Fibroblast of peridontal ligament (primary cell): Measurements from ENCODE around the gene AMER3.

Experiments used
- DNase-seq: peaks from one replicate; pipeline ENCODE4 v3.0.0-alpha.2; 2010; ENCODE audit errors: extremely low read depth

Gene AMER3

DNA sequence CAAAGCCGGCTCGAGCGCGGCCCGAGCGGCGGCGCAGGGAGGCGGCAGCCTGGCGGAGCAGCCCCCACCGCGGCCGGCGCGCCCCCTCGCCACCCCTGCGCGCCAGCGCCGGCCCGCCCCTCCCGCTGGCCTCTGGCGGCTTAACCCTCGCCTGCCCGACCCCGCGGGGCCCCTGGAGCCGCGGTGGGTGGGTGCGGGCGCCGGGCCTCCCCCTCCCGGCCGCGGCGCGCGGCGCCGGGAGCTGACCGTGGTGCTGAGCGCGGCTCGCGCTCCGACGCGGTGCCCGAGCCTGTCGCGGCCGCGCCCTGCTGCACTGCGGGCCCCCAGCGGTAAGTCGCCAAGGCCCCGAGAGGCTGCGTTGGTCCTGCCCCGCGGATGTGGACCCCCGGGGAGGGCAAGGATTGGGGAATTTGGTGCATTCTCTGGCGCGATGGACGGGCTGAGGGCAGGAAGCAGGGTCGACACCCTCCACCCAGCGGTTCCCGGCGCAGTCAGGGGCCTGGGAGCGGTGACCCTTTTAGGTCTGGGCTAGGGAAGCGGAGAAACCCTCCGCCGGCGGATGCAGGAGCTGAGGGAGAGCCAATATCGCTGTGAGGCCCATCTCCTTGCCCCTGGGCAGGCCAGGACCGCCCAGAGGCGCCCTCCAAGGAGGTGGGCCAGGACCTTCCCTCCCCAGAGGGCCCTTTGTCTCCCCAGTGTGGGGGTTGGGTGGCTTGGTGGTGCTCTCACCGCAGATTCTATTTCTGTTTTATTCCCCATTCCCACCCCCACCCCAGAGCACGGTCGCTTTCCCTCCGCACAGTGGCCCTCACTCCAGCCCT, 923 bp downstream of the AMER3 start:
- no peak for DNase-seq

- DNase-seq: no peak
Observed at GRCh38 chr2:130756874-130757668, 1.7 kb downstream of the AMER3 start.

DNA sequence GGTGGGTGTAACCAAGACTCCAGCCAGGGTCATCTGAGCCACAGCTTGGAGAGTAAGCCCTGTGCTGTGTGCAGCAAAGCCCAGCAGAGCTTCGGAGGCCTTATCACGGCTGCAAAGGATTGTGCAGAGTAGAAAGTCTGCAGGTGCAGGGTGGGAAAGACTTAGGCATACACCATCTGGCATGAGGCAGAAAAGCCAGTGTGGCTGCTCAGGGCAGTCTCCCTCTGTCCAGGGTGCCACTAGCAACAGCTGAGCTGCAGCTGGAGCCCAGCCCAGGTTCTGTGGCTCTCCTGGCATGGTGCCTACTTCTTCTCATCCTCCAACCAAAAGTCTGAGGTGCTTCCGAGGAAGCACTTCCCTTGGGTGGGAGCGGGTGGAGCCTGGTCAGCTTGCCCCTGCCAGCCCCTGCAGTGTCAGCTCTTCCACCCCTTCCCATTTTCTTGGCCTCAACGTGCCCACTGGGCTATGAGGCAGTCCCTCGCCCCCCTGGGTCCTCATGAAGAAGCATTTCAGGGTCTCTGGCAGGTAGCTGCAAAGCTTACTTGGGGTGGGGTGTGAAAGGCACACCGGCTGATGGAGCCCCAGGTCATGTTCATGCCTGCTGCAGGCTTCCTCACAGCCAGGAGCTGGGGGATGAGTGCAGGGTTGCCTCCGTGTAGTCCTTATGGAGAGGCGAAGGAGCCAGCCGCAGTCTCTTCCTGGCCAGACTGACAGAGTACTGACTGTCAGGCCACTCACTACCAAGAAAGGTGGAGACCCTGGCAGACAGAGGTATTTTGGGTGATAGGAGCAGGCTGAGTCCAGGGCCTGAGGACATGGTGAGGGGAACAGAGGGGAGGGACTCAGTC, 4.8 kb downstream of the AMER3 start:
- no peak for DNase-seq

DNA sequence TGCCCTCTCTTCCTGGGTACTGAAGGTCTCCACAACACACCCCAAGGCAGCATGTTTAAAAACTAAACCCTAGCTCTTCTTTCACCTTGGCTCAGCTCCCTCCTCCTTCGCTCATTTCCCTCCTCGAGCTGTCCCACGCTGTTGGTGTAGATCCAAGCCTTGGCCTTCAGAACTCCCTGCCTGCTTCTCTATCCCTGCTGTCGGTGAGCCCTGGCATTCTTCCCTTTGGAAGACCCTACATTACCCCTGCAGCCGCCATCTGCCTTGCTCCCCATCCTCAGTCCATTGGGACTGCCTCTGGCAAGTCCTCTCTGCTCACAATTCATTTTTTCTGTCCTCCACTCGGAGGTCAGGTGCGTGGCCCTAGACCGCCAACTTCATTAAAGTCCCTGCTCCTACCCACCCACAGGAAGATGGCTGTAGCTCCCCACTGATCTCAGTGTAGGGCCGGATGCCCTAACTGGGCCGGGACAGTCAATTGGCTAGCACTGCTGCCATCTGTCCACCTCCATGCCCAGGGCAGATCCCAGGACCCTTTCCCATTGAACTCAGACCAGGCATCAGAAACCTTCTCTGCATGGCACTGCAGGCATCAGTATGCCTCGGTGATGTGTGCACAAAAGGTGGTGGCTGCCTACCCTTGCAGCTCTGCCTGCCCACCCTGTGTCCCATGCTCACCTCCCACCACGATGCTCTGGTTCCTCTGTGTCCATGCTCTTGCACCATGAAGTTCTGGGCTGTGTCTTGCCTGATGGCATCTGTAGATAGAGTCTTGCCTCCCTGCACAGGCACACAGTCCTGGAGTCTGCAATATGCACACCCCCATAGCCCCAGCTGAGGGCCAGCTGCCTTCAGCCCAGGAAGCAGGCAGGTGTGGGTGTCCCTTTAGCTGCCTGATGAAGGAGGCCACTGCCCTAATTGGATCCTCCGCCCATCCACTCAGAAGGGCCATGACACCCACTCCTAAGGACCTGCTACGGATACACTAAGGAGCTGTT, 5.7 kb downstream of the AMER3 start:
- DNase-seq: no peak

DNA sequence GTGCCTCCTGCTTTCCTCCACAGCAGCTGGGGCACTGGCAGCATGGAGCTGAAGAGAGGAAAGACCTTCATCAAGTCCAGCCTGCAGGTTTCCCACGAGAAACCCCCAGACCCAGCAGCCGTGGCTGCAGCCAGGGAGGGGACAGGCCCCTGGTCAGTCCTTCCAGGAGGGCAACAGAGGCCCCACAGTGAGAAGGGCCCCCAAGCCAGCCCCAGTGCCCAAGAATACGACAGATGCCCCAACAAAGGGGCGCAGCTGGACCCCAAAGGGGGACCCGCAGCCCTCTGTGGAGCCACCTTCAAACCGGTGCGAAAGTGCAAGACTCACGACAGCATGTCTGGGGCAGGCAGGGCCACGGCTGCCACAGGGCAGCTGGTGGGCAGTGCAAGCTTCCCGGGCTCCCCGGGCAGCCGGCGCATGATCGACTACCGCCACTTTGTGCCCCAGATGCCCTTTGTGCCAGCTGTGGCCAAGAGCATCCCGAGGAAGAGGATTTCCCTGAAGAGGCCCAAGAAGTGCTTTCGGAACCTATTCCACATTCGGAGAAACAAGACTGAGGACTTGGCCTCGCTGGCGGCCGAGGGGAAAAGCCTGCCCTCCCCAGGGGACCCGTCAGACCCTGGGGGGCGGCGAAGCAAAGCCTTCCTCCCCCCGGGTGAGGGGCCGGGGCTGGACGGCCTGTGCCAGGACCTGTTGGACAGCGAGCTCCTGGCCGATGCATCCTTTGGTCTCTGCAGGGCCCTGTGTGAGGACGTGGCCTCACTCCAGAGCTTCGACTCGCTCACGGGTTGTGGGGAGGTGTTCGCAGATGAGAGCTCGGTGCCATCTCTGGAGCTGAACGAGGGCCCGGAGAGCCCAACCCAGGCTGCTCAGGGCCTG, 6.9 kb downstream of the AMER3 start:
- DNase-seq: no peak

DNA sequence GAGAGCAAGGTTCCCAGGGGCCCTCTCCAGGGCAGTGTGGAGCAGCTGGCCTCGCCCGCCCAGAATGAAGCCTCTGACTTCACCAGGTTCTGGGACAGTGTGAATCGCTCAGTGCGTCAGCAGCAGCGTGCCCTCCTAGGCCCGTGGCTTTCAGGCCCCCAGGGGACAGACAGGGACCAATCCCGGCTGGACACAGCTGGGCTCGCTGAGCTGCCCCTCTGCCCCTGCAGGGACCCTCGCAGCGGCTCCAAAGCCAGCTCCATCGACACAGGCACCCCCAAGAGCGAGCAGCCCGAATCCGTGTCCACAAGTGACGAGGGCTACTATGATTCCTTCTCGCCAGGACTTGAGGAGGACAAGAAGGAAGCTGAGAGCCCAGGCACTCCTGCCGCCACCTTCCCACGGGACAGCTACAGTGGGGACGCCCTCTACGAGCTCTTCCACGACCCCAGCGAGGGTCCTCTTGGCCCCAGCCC, 7.6 kb downstream of the AMER3 start:
- DNase-seq: no peak

- no peak for DNase-seq
Observed at GRCh38 chr2:130763405-130763804, 8.1 kb downstream of the AMER3 start.

DNA sequence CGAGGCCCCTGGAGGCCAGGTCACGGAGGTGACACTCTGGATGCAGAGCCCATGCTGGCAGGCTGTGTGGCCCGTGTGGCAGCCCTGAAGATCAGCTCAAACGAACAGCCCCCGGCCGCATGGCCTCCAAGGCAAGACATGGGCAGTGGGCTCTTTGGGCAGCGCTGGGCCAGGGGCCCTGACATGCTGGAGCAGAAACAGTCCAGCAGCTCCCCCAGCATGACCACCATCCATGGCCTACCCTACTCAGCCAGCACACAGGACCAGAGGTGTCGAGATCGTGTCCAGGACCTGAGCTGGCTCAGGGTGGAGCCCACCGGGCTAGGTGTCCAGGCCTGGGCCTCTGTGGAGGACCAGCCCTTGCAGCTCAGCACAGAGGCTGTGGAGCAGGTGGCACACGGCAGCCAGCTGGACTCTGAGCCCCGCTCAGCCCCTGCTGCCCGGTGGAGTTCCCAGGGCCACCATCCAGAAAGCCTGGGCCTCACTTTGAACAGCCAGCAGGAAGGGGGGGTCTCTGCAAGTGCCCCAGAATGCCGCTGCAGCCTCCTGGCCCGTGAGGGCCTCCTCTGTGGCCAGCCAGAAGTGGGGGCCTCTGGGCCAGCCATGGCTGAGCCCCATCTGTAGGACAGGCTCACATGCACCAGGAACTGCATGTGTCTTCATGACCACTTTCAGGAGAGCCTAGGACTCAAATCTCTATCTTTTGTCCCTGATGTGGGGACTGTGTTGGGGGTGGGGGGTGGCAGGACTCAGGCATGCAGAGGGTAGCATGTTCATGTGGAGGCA, 8.9 kb downstream of the AMER3 start:
- DNase-seq: no peak

GRCh38 chr2:130764821-130765115, 9.4 kb downstream of the AMER3 start:
- no peak for DNase-seq

GRCh38 chr2:130765464-130765863, 10.1 kb downstream of the AMER3 start:
- no peak for DNase-seq

DNA sequence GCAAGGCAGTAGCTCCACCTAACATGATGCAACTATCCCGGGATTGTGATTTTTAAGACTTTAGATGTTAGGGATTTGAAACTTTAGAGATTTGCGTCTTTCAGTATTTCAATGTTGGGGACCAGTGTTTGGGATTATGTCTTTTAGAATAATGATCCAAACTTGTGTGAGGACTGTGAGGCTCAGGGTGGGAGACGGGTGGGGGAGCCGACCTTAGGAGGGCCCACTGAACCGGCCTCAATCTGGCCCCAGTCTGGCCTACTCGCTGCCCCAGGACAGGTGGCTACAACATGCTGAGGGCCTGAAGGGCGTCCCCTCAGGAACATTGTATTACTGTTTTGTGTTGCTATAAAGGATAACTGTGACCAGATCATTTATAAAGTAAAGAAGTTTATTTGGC, 10.7 kb downstream of the AMER3 start:
- no peak for DNase-seq

DNA sequence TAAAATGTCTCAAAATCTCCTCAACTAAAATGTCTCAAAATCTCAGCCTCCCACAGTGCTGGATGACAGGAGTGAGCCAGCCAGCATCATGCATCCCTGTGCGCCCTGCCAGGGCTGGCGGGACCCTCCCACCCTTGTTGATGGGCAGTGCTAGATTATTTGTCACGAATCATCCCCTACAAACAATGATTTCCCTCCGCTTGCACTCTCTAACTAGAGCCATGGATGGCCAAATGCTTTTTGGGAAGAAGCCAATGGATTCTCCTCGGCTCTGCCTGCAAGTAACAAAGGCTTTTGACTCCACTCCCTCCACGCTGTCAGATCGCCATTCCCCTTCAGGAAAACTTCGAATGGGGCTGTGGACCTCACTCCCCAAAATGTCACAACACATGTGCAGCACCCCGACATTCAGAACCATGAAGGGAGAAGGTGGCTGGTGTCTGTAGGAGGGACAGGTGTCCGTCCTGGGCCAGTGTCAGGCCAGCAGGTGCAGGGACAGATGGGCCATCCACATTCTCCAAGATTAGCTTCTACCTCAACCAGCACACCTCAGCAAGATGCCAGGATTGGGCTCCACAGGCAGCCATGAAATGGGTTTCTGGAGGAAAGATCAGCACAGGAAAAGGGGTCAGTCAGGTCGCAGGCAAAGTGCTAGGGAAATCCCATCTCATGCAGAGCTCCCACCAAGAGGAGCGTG, 11.5 kb downstream of the AMER3 start:
- no peak for DNase-seq

DNA sequence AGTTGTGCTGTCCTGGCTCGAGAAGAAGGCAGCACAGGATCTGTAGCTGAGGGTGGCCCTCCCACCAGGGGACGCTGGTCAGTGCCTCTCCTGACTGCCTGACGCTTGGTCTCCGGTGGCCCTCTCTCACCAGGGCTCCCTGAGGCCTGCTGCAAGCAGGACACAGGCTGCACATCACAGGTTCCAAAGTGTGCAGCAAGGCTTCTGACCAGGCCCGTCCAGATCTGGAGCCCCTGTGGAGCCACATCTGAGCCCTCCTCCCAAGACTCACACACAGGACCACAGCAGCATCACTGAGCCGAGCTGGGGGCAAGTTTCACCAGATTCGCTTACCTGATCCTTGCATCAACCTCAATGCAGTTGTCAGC, 12.1 kb downstream of the AMER3 start:
- DNase-seq: no peak

- DNase-seq: no peak
Observed at GRCh38 chr2:130768191-130768855, 13.0 kb downstream of the AMER3 start.

GRCh38 chr2:130769343-130769907, 14.1 kb downstream of the AMER3 start:
- no peak for DNase-seq

- no peak for DNase-seq
Observed at GRCh38 chr2:130776550-130776949, 21.2 kb downstream of the AMER3 start.

DNA sequence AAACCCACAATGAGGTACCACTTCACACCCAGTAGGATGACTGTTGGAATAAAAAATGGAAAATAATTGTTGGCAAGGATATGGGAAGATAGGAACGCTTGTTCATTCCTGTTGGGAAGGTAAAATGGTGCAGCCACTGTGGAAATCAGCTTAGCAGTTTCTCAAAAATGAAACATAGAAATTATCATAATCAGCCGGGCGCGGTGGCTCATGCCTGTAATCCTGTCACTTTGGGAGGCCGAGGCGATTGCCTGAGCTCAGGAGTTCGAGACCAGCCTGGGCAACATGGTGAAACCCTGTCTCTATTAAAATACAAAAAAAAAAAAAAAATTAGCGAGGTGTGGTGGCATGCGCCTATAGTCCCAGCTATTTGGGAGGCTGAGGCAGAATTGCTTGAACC, 23.4 kb downstream of the AMER3 start:
- no peak for DNase-seq
